ENCODE results near the gene NRSN2.

The NRSN2 gene

GRCh38 chr20:308427-309038, 38.4 kb upstream of the NRSN2 start:
- no peak overlapping the region for H3K27ac ChIP-seq
- TF ChIP-seq ZFX (IDR thresholded peaks at IDR 0.05) (no peak), CTCF (conservative IDR thresholded peaks at IDR 0.05) (no peak)

- no peak for TF ChIP-seq CTCF (conservative IDR thresholded peaks at IDR 0.05)
- no peak for TF ChIP-seq ZFX (IDR thresholded peaks at IDR 0.05)
- H3K27ac ChIP-seq: no peak overlapping the region
Measured at GRCh38 chr20:309306-309840, 37.5 kb upstream of the NRSN2 start.

GRCh38 chr20:309841-310644, 36.9 kb upstream of the NRSN2 start:
- H3K27ac ChIP-seq: no peak overlapping the region
- TF ChIP-seq ZFX (IDR thresholded peaks at IDR 0.05) (no peak), CTCF (conservative IDR thresholded peaks at IDR 0.05) (no peak)

- TF ChIP-seq ZFX (IDR thresholded peaks at IDR 0.05): no peak
- TF ChIP-seq CTCF (conservative IDR thresholded peaks at IDR 0.05): no peak
- no peak overlapping the region for H3K27ac ChIP-seq
Measured at GRCh38 chr20:310645-311044, 36.3 kb upstream of the NRSN2 start.

GRCh38 chr20:311609-312008, 35.3 kb upstream of the NRSN2 start:
- H3K27ac ChIP-seq: no peak overlapping the region

GRCh38 chr20:312067-312466, 34.8 kb upstream of the NRSN2 start:
- H3K27ac ChIP-seq: no peak overlapping the region
- no peak for TF ChIP-seq CTCF (conservative IDR thresholded peaks at IDR 0.05)
- no peak for TF ChIP-seq ZFX (IDR thresholded peaks at IDR 0.05)

More at GRCh38 chr20:311609-312008, 35.3 kb upstream of the NRSN2 start:
- TF ChIP-seq ZFX (IDR thresholded peaks at IDR 0.05) (no peak), CTCF (conservative IDR thresholded peaks at IDR 0.05) (no peak)

- H3K27ac ChIP-seq: no peak overlapping the region
- TF ChIP-seq ZFX (IDR thresholded peaks at IDR 0.05) (no peak), CTCF (conservative IDR thresholded peaks at IDR 0.05) (no peak)
Measured at GRCh38 chr20:312866-313265, 34.0 kb upstream of the NRSN2 start.

All from C4-2B (cell line).